CD4-positive, alpha-beta T cell treated with Interferon alpha-2 for 1 hour (primary cell): ENCODE results near the gene RSPH10B2.
"Not testable (repeated sequence)": the region's sequence is repeated elsewhere in the genome, so short reads cannot be mapped to it uniquely, and the experiment has no call there.

Experiments used
- DNase-seq, 2 donors: peaks; one replicate each; pipeline ENCODE4 v3.0.0-alpha.2; 2020 to 2022

Gene RSPH10B2

GRCh38 chr7:6843654-6844053 is 89.8 kb downstream of the RSPH10B2 start:
- not testable (repeated sequence) for DNase-seq

GRCh38 chr7:6845971-6846449 is 92.1 kb downstream of the RSPH10B2 start:
- DNase-seq = not testable (repeated sequence)

DNA sequence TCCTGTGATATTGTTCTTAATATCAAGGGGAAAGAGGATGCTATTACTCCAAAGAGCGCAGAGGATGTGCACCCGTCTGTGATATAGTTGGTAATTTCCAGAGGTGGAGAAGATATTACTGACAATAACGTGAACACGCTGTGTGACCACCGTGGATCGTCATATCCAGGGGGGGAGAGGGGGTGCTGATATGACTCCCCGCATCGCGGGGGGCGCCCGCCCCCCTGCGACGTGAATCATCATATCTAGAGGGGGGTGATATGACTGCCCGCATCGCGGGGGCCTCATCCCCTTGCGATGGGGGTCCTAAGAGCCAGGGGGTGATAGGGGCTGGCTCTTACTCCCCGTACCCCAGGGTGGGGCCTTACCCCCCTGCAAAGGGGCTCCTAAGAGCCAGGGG is 93.8 kb downstream of the RSPH10B2 start:
- DNase-seq = not testable (repeated sequence)
